ENCODE measurements around the gene TMEM94.

- TF ChIP-seq, protein P1, sequence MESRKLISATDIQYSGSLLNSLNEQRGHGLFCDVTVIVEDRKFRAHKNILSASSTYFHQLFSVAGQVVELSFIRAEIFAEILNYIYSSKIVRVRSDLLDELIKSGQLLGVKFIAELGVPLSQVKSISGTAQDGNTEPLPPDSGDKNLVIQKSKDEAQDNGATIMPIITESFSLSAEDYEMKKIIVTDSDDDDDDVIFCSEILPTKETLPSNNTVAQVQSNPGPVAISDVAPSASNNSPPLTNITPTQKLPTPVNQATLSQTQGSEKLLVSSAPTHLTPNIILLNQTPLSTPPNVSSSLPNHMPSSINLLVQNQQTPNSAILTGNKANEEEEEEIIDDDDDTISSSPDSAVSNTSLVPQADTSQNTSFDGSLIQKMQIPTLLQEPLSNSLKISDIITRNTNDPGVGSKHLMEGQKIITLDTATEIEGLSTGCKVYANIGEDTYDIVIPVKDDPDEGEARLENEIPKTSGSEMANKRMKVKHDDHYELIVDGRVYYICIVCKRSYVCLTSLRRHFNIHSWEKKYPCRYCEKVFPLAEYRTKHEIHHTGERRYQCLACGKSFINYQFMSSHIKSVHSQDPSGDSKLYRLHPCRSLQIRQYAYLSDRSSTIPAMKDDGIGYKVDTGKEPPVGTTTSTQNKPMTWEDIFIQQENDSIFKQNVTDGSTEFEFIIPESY (CRISPR knock-in tag; IDR thresholded peaks at IDR 0.05), result no peak
- no peak for TF ChIP-seq FOXM1 (CRISPR knock-in tag; IDR thresholded peaks at IDR 0.05)
- no peak for TF ChIP-seq EP300 (IDR thresholded peaks at IDR 0.05; ENCODE audit: low read depth in 2 of 2, low read length in 2 of 2)
- TF ChIP-seq EP300 (CRISPR knock-in tag; IDR thresholded peaks at IDR 0.05; ENCODE audit: borderline replicate concordance), result no peak
Observed at GRCh38 chr17:75536366-75536765, 79.9 kb downstream of the TMEM94 start.

Data from HepG2 (cell line).